ENCODE measurements around the gene LRRFIP1.

GRCh38 chr2:237696461-237696860 lies 69.1 kb downstream of the LRRFIP1 start:
- TF ChIP-seq, protein P1, sequence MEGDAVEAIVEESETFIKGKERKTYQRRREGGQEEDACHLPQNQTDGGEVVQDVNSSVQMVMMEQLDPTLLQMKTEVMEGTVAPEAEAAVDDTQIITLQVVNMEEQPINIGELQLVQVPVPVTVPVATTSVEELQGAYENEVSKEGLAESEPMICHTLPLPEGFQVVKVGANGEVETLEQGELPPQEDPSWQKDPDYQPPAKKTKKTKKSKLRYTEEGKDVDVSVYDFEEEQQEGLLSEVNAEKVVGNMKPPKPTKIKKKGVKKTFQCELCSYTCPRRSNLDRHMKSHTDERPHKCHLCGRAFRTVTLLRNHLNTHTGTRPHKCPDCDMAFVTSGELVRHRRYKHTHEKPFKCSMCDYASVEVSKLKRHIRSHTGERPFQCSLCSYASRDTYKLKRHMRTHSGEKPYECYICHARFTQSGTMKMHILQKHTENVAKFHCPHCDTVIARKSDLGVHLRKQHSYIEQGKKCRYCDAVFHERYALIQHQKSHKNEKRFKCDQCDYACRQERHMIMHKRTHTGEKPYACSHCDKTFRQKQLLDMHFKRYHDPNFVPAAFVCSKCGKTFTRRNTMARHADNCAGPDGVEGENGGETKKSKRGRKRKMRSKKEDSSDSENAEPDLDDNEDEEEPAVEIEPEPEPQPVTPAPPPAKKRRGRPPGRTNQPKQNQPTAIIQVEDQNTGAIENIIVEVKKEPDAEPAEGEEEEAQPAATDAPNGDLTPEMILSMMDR (IDR thresholded peaks at IDR 0.05; ENCODE audit: low read depth, low read length, poor library complexity, severe bottlenecking), result no peak
- no peak for TF ChIP-seq EZH2phosphoT487 (IDR thresholded peaks at IDR 0.05; ENCODE audit: borderline replicate concordance, low read length)
